HCT116 (cell line): ENCODE data around the gene TACC2. TPM values are rescaled to one million over a fixed set of nuclear protein-coding genes. Genes with fewer than 3 reads are reported as not detected.

Experiments
- ATAC-seq: fragments of 200-7000 bp; cut with Tn5 transposase; 2 replicates; pipeline ENCODE4 v1.9.1; 2020; ENCODE audit warnings: mild to moderate bottlenecking, moderate library complexity
- BruUV-seq: library from RNA; stranded (reverse); fragments of 400-500 nt; replicated peaks from 2 replicates; lab custom pipeline; 2021; lab: Mats Ljungman, UMichigan
- CTCF ChIA-PET: fragments of 300-600 bp; sonication (Branson Sonifier 250); formaldehyde crosslinking; loops from one replicate; lab custom pipeline; 2021; ENCODE audit warnings: antibody characterized with exemption; lab: Charles Lee
- POLR2A ChIA-PET: fragments of 300-600, 350-600 bp; sonication (Branson Sonifier 250); formaldehyde crosslinking; loops from one replicate; lab custom pipeline; 2021; ENCODE audit warnings: antibody characterized with exemption; lab: Charles Lee
- RAD21 ChIA-PET, 2 experiments: fragments of 300-600 bp; sonication (Branson Sonifier 250); formaldehyde crosslinking; loops; one replicate each; lab custom pipeline; 2023; ENCODE audit warnings: low total read pairs in 2 of 2; ENCODE audit not compliant: uncharacterized antibody in 2 of 2, unreplicated experiment in 2 of 2, low non-redundant PET in 1 of 2; lab: Charles Lee
- DNase-seq: peaks from one replicate; pipeline ENCODE4 v3.0.0-alpha.2; 2010; ENCODE audit warnings: low read depth, low spot score
- H2AFZ ChIP-seq: fragments of 200-600 bp; shearing (Covaris generic), sonication (generic); 2 replicates; pipeline ENCODE4 v1.6.1; 2017; ENCODE audit warnings: low read depth, mixed run types, mixed read lengths, antibody characterized with exemption, low read length; ENCODE audit not compliant: poor library complexity, severe bottlenecking
- H3K27ac ChIP-seq: 2 replicates; pipeline ENCODE4 v1.5.1; 2012; ENCODE audit warnings: low read depth, low read length
- H3K27me3 ChIP-seq: fragments of 200-600 bp; sonication (generic); 2 replicates; pipeline ENCODE4 v1.6.1; 2016; ENCODE audit warnings: mixed run types, low read length, mixed read lengths; ENCODE audit not compliant: insufficient read depth
- H3K36me3 ChIP-seq, 2 experiments: fragments of 200-500 bp in 1 of 2; fragments of 200-600 bp in 1 of 2; sonication (Bioruptor generic) in 1 of 2; sonication (generic) in 1 of 2; 2 replicates each; pipeline versions ENCODE4 v1.5.1 to v1.6.1; 2014 to 2016; ENCODE audit warnings: low read length in 2 of 2, inconsistent platforms in 1 of 2, mixed read lengths in 1 of 2, mixed run types in 1 of 2; ENCODE audit not compliant: insufficient read depth in 2 of 2, control insufficient read depth in 1 of 2
- H3K4me1 ChIP-seq, 2 experiments: fragments of 200-600 bp in 1 of 2; sonication (generic) in 1 of 2; 2 replicates each; pipeline versions ENCODE4 v1.5.1 to v1.6.1; 2012 to 2017; ENCODE audit warnings: low read length in 2 of 2, inconsistent platforms in 1 of 2, mild to moderate bottlenecking in 1 of 2, mixed read lengths in 1 of 2, mixed run types in 1 of 2, moderate library complexity in 1 of 2; ENCODE audit not compliant: insufficient read depth in 2 of 2, control insufficient read depth in 1 of 2
- H3K4me2 ChIP-seq: fragments of 200-600 bp; sonication (generic); 2 replicates; pipeline ENCODE4 v1.6.1; 2017; ENCODE audit warnings: mixed run types, low read length, mixed read lengths
- H3K4me3 ChIP-seq, 2 experiments: fragments of 200-600 bp in 1 of 2; sonication (generic) in 1 of 2; replicated peaks in 1 of 2; 2 replicates each; pipeline ENCODE4 v1.5.1; 2011 to 2016; ENCODE audit warnings: low read length in 2 of 2, control low read depth in 1 of 2, low read depth in 1 of 2, mild to moderate bottlenecking in 1 of 2, mixed read lengths in 1 of 2, mixed run types in 1 of 2
- H3K79me2 ChIP-seq: fragments of 200-600 bp; sonication (generic); 2 replicates; pipeline ENCODE4 v1.6.1; 2017; ENCODE audit warnings: mild to moderate bottlenecking, mixed run types, low read length, moderate library complexity, mixed read lengths; ENCODE audit not compliant: insufficient read depth
- H3K9ac ChIP-seq: fragments of 200-600 bp; sonication (generic); 2 replicates; pipeline ENCODE4 v1.6.1; 2016; ENCODE audit warnings: low read length, mixed read lengths
- H3K9me2 ChIP-seq: fragments of 200-600 bp; sonication (generic), shearing (Covaris generic); 2 replicates; pipeline ENCODE4 v1.6.1; 2017; ENCODE audit warnings: mixed run types, mild to moderate bottlenecking, moderate library complexity; ENCODE audit not compliant: insufficient read depth
- H3K9me3 ChIP-seq, 2 experiments: fragments of 200-500 bp in 1 of 2; fragments of 200-600 bp in 1 of 2; sonication (Bioruptor generic) in 1 of 2; sonication (generic) in 1 of 2; 2 replicates each; pipeline ENCODE4 v1.6.1; 2014 to 2017; ENCODE audit warnings: low read length in 2 of 2, mixed read lengths in 2 of 2, inconsistent platforms in 1 of 2, low read depth in 1 of 2, mild to moderate bottlenecking in 1 of 2, mixed run types in 1 of 2, moderate library complexity in 1 of 2; ENCODE audit not compliant: control insufficient read depth in 1 of 2, insufficient read depth in 1 of 2
- H4K20me1 ChIP-seq: fragments of 200-600 bp; sonication (generic), shearing (Covaris generic); 2 replicates; pipeline ENCODE4 v1.6.1; 2017; ENCODE audit warnings: mixed run types, mild to moderate bottlenecking, moderate library complexity; ENCODE audit not compliant: insufficient read depth
- ATF3 ChIP-seq: IDR thresholded peaks from 2 replicates; pipeline ENCODE4 v1.6.1; 2012
- CBX3 ChIP-seq: IDR thresholded peaks from 2 replicates; pipeline ENCODE4 v1.6.1; 2012; ENCODE audit warnings: low read depth
- CEBPB ChIP-seq: IDR thresholded peaks from 2 replicates; pipeline ENCODE4 v1.6.1; 2012; ENCODE audit warnings: low read depth
- ELF1 ChIP-seq: IDR thresholded peaks from 2 replicates; pipeline ENCODE4 v1.6.1; 2012; ENCODE audit warnings: low read depth, borderline replicate concordance
- EZH2 ChIP-seq: fragments of 200-600 bp; sonication (generic); IDR thresholded peaks from 2 replicates; pipeline ENCODE4 v1.6.1; 2017; ENCODE audit warnings: antibody characterized with exemption, mixed run types
- EZH2phosphoT487 ChIP-seq: fragments of 200-600 bp; IDR thresholded peaks from 2 replicates; pipeline ENCODE4 v1.6.1; 2018; ENCODE audit warnings: antibody characterized with exemption, borderline replicate concordance
- JUND ChIP-seq: IDR thresholded peaks from 2 replicates; pipeline ENCODE4 v1.6.1; 2012
- MAX ChIP-seq: IDR thresholded peaks from 2 replicates; pipeline ENCODE4 v1.6.1; 2012
- POLR2AphosphoS5 ChIP-seq: IDR thresholded peaks from 2 replicates; pipeline ENCODE4 v1.6.1; 2011; ENCODE audit warnings: mild to moderate bottlenecking, low read depth, low read length, moderate library complexity
- RAD21 ChIP-seq: IDR thresholded peaks from 2 replicates; pipeline ENCODE4 v1.6.1; 2012; ENCODE audit warnings: low read depth, mild to moderate bottlenecking
- REST ChIP-seq: IDR thresholded peaks from 2 replicates; pipeline ENCODE4 v1.6.1; 2012; ENCODE audit warnings: low read depth
- SIN3A ChIP-seq: IDR thresholded peaks from 2 replicates; pipeline ENCODE4 v1.6.1; 2012; ENCODE audit warnings: low read depth
- SP1 ChIP-seq: IDR thresholded peaks from 2 replicates; pipeline ENCODE4 v1.6.1; 2012; ENCODE audit warnings: low read depth
- SRF ChIP-seq: IDR thresholded peaks from 2 replicates; pipeline ENCODE4 v1.6.1; 2012; ENCODE audit warnings: low read depth
- TCF7L2 ChIP-seq: IDR thresholded peaks from 2 replicates; pipeline ENCODE4 v1.7.0; 2011; ENCODE audit warnings: borderline replicate concordance, inconsistent platforms; ENCODE audit not compliant: insufficient read depth, insufficient read length; ENCODE audit errors: extremely low read depth
- YY1 ChIP-seq: IDR thresholded peaks from 2 replicates; pipeline ENCODE4 v1.6.1; 2011; ENCODE audit warnings: low read length, low read depth, moderate library complexity, mild to moderate bottlenecking; ENCODE audit not compliant: insufficient replicate concordance; ENCODE audit errors: extremely low read depth
- ZBTB33 ChIP-seq: IDR thresholded peaks from 2 replicates; pipeline ENCODE4 v1.6.1; 2011; ENCODE audit warnings: mild to moderate bottlenecking, low read length, moderate library complexity; ENCODE audit not compliant: insufficient replicate concordance; ENCODE audit errors: extremely low read depth
- ZFX ChIP-seq: fragments of 450-650 bp; IDR thresholded peaks from 2 replicates; pipeline ENCODE4 v1.6.1; 2017
- ZNF274 ChIP-seq: fragments of 200-500 bp; sonication (Bioruptor generic); IDR thresholded peaks from 2 replicates; pipeline ENCODE4 v1.6.1; 2014; ENCODE audit warnings: mild to moderate bottlenecking, low read depth, low read length, inconsistent platforms
- intact Hi-C: fragments of 100-400 bp; cut with micrococcal nuclease; formaldehyde crosslinking; loops from 2 replicates; pipeline ENCODE4 v1.10.0; 2022
- total RNA-seq: library from RNA; stranded (reverse); gene quantifications from one replicate; pipeline ENCODE4 v1.2.1, GENCODE V29; 2021; ENCODE audit not compliant: unreplicated experiment

The TACC2 gene
- total RNA-seq, 1 experiment from 2014 or later, result 38.6 TPM

- H3K9ac ChIP-seq, result no peak overlapping the region
- H3K9me3 ChIP-seq, result no peaks in the 10 kb centered on the region
- H3K4me2 ChIP-seq, result no peak overlapping the region
- H4K20me1 ChIP-seq, result no peaks in the 10 kb centered on the region
- H3K36me3 ChIP-seq, result no peaks in the 10 kb centered on the region; a peak in 1 of 4 replicates
- ATAC-seq, result no peak
- DNase-seq, result no peak
- ChIA-PET CTCF (interaction anchor here (1.6 kb wide), 1 partner anchor 11 kb away, joined by 11 read pairs; no protein-coding TSS in a partner anchor), POLR2A (no interaction called here), RAD21 (no interaction called here)
- H3K4me3 ChIP-seq, result no peak overlapping the region
- intact Hi-C loops, result no loop called here
- peaks cover 20 to 22% of the 10 kb centered on the region in 2 experiments for H3K4me1 ChIP-seq
- H3K79me2 ChIP-seq, result peaks cover 10% of the 10 kb centered on the region
- no TSS peak for BruUV-seq
- H3K27me3 ChIP-seq, result no peaks in the 10 kb centered on the region
- no peaks in the 10 kb centered on the region for H3K9me2 ChIP-seq
- no peak for TF ChIP-seq ATF3
- no peak for TF ChIP-seq ZFX
- TF ChIP-seq CEBPB, result no peak
- TF ChIP-seq REST, result no peak
- TF ChIP-seq TCF7L2, result no peak
- TF ChIP-seq SRF, result no peak
- no peak for TF ChIP-seq RAD21
- TF ChIP-seq ELF1, result no peak
- no peak for TF ChIP-seq ZBTB33
- TF ChIP-seq YY1, result no peak
- no peak for TF ChIP-seq POLR2AphosphoS5
- TF ChIP-seq EZH2, result no peak
- no peak for TF ChIP-seq EZH2phosphoT487
- TF ChIP-seq ZNF274, result no peak
- TF ChIP-seq SIN3A, result no peak
- no peak for TF ChIP-seq SP1
- TF ChIP-seq CBX3, result no peak
- TF ChIP-seq JUND, result no peak
- TF ChIP-seq MAX, result no peak
- TF ChIP-seq, all 23 proteins: peak for 0
- H2AFZ ChIP-seq, result no peak overlapping the region
- no peak overlapping the region for H3K27ac ChIP-seq
Measured at GRCh38 chr10:122123186-122123585, 134.2 kb downstream of the TACC2 start.
